ENCODE results near the gene UROC1.

GRCh38 chr3:126459763-126460127 lies 57.8 kb downstream of the UROC1 start:
- TF ChIP-seq CTCF (IDR thresholded peaks at IDR 0.05) (no peak), POLR2AphosphoS5 (IDR thresholded peaks at IDR 0.05) (no peak), POLR2A (IDR thresholded peaks at IDR 0.05) (no peak), EP300 (IDR thresholded peaks at IDR 0.05) (no peak)

All from upper lobe of left lung (tissue), 4 donors.